Measurements from ENCODE around the gene DNPH1.

Gene DNPH1

GRCh38 chr6:43222418-43223059, 6.7 kb downstream of the DNPH1 start:
- no peak for TF ChIP-seq Cebpa-rat (IDR thresholded peaks at IDR 0.05)
- Histone ChIP-seq H3K36me3 (peaks cover 32 to 72% (median 47%) of the 10 kb centered on the region in 11 experiments), H3K4me2 (no peak overlapping the region), H3K4me3 (no peak overlapping the region), H3K27me3 (no peaks in the 10 kb centered on the region), H3K27ac (no peak overlapping the region), H3K4me1 (peaks cover 25 to 64% (median 30%) of the 10 kb centered on the region in 10 experiments), H3K9me3 (replicated peaks in 1 of 11) (no peaks in the 10 kb centered on the region), H3K9ac (no peak overlapping the region; a peak in 1 of 22 replicates), H4K20me1 (no peaks in the 10 kb centered on the region; a peak in 1 of 22 replicates)

GRCh38 chr6:43221046-43221972, 8.0 kb downstream of the DNPH1 start:
- Histone ChIP-seq H3K4me1 (peaks cover 25 to 52% (median 28%) of the 10 kb centered on the region in 10 experiments), H3K27ac (peak overlapping the region in 1 of 11 experiments; percentile 10; a peak in 1 of 22 replicates), H3K4me2 (peak overlapping the region in 3 of 11 experiments; percentile 10 to 53 (median 37); a peak in 3 of 22 replicates), H4K20me1 (no peaks in the 10 kb centered on the region; a peak in 1 of 22 replicates), H3K4me3 (no peak overlapping the region), H3K9me3 (replicated peaks in 1 of 11) (no peaks in the 10 kb centered on the region), H3K36me3 (peaks cover 42 to 80% (median 59%) of the 10 kb centered on the region in 11 experiments), H3K9ac (peak overlapping the region in 1 of 11 experiments; percentile 32; a peak in 1 of 22 replicates), H3K27me3 (no peaks in the 10 kb centered on the region)
- TF ChIP-seq Cebpa-rat (IDR thresholded peaks at IDR 0.05): no peak

GRCh38 chr6:43220439-43220951, 8.8 kb downstream of the DNPH1 start:
- H3K4me2 ChIP-seq: peak overlapping the region in 2 of 11 experiments; percentile 37 to 53; a peak in 3 of 22 replicates
- peaks cover 48 to 80% (median 60%) of the 10 kb centered on the region in 11 experiments for H3K36me3 ChIP-seq
- no peaks in the 10 kb centered on the region for H4K20me1 ChIP-seq
- TF ChIP-seq Cebpa-rat (IDR thresholded peaks at IDR 0.05): no peak
- no peaks in the 10 kb centered on the region for H3K27me3 ChIP-seq
- no peak overlapping the region for H3K4me3 ChIP-seq
- H3K9ac ChIP-seq: no peak overlapping the region
- H3K27ac ChIP-seq: no peak overlapping the region
- no peaks in the 10 kb centered on the region for H3K9me3 ChIP-seq (replicated peaks in 1 of 11)
- H3K4me1 ChIP-seq: peaks cover 19 to 43% (median 22%) of the 10 kb centered on the region in 10 experiments

- Histone ChIP-seq H3K4me2 (no peak overlapping the region), H3K9ac (no peak overlapping the region), H3K4me3 (no peak overlapping the region), H3K9me3 (replicated peaks in 1 of 11) (no peaks in the 10 kb centered on the region), H3K27ac (no peak overlapping the region), H3K36me3 (peaks cover 50 to 82% (median 66%) of the 10 kb centered on the region in 11 experiments), H3K27me3 (no peaks in the 10 kb centered on the region), H3K4me1 (peaks cover 12 to 37% (median 15%) of the 10 kb centered on the region in 10 experiments), H4K20me1 (no peaks in the 10 kb centered on the region)
- TF ChIP-seq Cebpa-rat (IDR thresholded peaks at IDR 0.05): no peak
Measured at GRCh38 chr6:43219814-43220213, 9.5 kb downstream of the DNPH1 start.

- Histone ChIP-seq H3K36me3 (peaks cover 49 to 89% (median 67%) of the 10 kb centered on the region in 11 experiments), H3K9me3 (replicated peaks in 1 of 11) (no peaks in the 10 kb centered on the region), H3K27ac (no peak overlapping the region), H3K9ac (no peak overlapping the region), H3K4me3 (no peak overlapping the region), H3K27me3 (no peaks in the 10 kb centered on the region), H4K20me1 (no peaks in the 10 kb centered on the region), H3K4me2 (no peak overlapping the region), H3K4me1 (peaks cover 5 to 30% (median 8%) of the 10 kb centered on the region in 10 experiments)
- no peak for TF ChIP-seq Cebpa-rat (IDR thresholded peaks at IDR 0.05)
Measured at GRCh38 chr6:43219119-43219518, 10.2 kb downstream of the DNPH1 start.

GRCh38 chr6:43217351-43217750, 11.9 kb downstream of the DNPH1 start:
- no peak for TF ChIP-seq Cebpa-rat (IDR thresholded peaks at IDR 0.05)
- Histone ChIP-seq H3K9me3 (replicated peaks in 1 of 11) (no peaks in the 10 kb centered on the region), H3K4me1 (peaks cover 0 to 19% (median 0%) of the 10 kb centered on the region in 10 experiments; a peak in 5 of 20 replicates), H4K20me1 (no peaks in the 10 kb centered on the region), H3K27ac (no peak overlapping the region), H3K9ac (no peak overlapping the region), H3K4me2 (no peak overlapping the region), H3K36me3 (peaks cover 40 to 90% (median 63%) of the 10 kb centered on the region in 11 experiments), H3K27me3 (no peaks in the 10 kb centered on the region), H3K4me3 (no peak overlapping the region)

GRCh38 chr6:43216200-43216599, 13.1 kb downstream of the DNPH1 start:
- Histone ChIP-seq H3K36me3 (peaks cover 38 to 83% (median 57%) of the 10 kb centered on the region in 11 experiments), H3K4me1 (peaks cover 0 to 10% (median 0%) of the 10 kb centered on the region in 10 experiments; a peak in 5 of 20 replicates), H3K9ac (no peak overlapping the region), H3K4me3 (no peak overlapping the region), H3K4me2 (no peak overlapping the region), H4K20me1 (no peaks in the 10 kb centered on the region), H3K27ac (no peak overlapping the region), H3K27me3 (no peaks in the 10 kb centered on the region), H3K9me3 (replicated peaks in 1 of 11) (no peaks in the 10 kb centered on the region)
- TF ChIP-seq Cebpa-rat (IDR thresholded peaks at IDR 0.05): no peak

GRCh38 chr6:43215066-43215465, 14.2 kb downstream of the DNPH1 start:
- Histone ChIP-seq H3K36me3 (peaks cover 26 to 74% (median 45%) of the 10 kb centered on the region in 11 experiments; a peak in 20 of 22 replicates), H3K9ac (no peak overlapping the region), H3K27ac (no peak overlapping the region), H3K27me3 (no peaks in the 10 kb centered on the region), H4K20me1 (no peaks in the 10 kb centered on the region), H3K4me1 (no peaks in the 10 kb centered on the region), H3K9me3 (replicated peaks in 1 of 11) (no peaks in the 10 kb centered on the region), H3K4me3 (no peak overlapping the region), H3K4me2 (no peak overlapping the region)
- no peak for TF ChIP-seq Cebpa-rat (IDR thresholded peaks at IDR 0.05)

- no peak overlapping the region for H3K27ac ChIP-seq
- H3K4me2 ChIP-seq: no peak overlapping the region
- H3K4me1 ChIP-seq: no peaks in the 10 kb centered on the region
- H3K27me3 ChIP-seq: no peaks in the 10 kb centered on the region
- H3K9ac ChIP-seq: no peak overlapping the region
- no peaks in the 10 kb centered on the region for H4K20me1 ChIP-seq
- peaks cover 26 to 59% (median 40%) of the 10 kb centered on the region in 11 experiments; a peak in 20 of 22 replicates for H3K36me3 ChIP-seq
- no peak overlapping the region for H3K4me3 ChIP-seq
- TF ChIP-seq Cebpa-rat (IDR thresholded peaks at IDR 0.05): no peak
- H3K9me3 ChIP-seq (replicated peaks in 1 of 11): no peaks in the 10 kb centered on the region
Measured at GRCh38 chr6:43213431-43213830, 15.8 kb downstream of the DNPH1 start.
